Measurements from ENCODE around the gene MYO3B. TPM values are rescaled to one million over a fixed set of nuclear protein-coding genes. Genes with fewer than 3 reads are reported as not detected.
"Not testable (repeated sequence)": the region's sequence is repeated elsewhere in the genome, so short reads cannot be mapped to it uniquely, and the experiment has no call there.

Gene MYO3B
- total RNA-seq, 2 donors from 2014 or later = 0.31 TPM; not detected in 1

GRCh38 chr2:170206805-170207407, 29.0 kb downstream of the MYO3B start:
- ATAC-seq = no peak
- H3K4me1 Mint-ChIP-seq (ENCODE audit: low read depth in 2 of 2) = no peaks in the 10 kb centered on the region
- no peak overlapping the region for H3K27ac Mint-ChIP-seq
- peaks cover 8% of the 10 kb centered on the region for H3K36me3 Mint-ChIP-seq
- H3K27me3 Mint-ChIP-seq = peaks cover 4 to 24% of the 10 kb centered on the region in 2 donors
- no peak for DNase-seq (ENCODE audit: low spot score)
- H3K9me3 Mint-ChIP-seq = peaks cover 4% of the 10 kb centered on the region
- H3K4me3 Mint-ChIP-seq = no peak overlapping the region

- peaks cover 0 to under 1% of the 10 kb centered on the region in 2 donors for H3K4me1 Mint-ChIP-seq (ENCODE audit: low read depth in 2 of 2)
- H3K9me3 Mint-ChIP-seq = peaks cover 4% of the 10 kb centered on the region
- peaks cover 5 to 24% of the 10 kb centered on the region in 2 donors for H3K27me3 Mint-ChIP-seq
- no peak for ATAC-seq
- H3K27ac Mint-ChIP-seq = no peak overlapping the region
- H3K36me3 Mint-ChIP-seq = peaks cover 8% of the 10 kb centered on the region
- DNase-seq (ENCODE audit: low spot score) = no peak
- no peak overlapping the region for H3K4me3 Mint-ChIP-seq
Measured at GRCh38 chr2:170207901-170208300, 30.0 kb downstream of the MYO3B start.

- Mint-ChIP-seq H3K4me1 (ENCODE audit: low read depth in 2 of 2) (peaks cover 0 to 4% of the 10 kb centered on the region in 2 donors), H3K9me3 (peaks cover 4% of the 10 kb centered on the region), H3K27me3 (peaks cover 7 to 24% of the 10 kb centered on the region in 2 donors), H3K27ac (no peak overlapping the region), H3K4me3 (no peak overlapping the region), H3K36me3 (peaks cover 8% of the 10 kb centered on the region)
- ATAC-seq = no peak
- DNase-seq (ENCODE audit: low spot score) = no peak
Measured at GRCh38 chr2:170208967-170209366, 31.0 kb downstream of the MYO3B start.

GRCh38 chr2:170212625-170213280, 34.8 kb downstream of the MYO3B start:
- ATAC-seq (no peak), DNase-seq (ENCODE audit: low spot score) (no peak)
- no peak overlapping the region for H3K4me3 Mint-ChIP-seq
- H3K36me3 Mint-ChIP-seq = peaks cover 8% of the 10 kb centered on the region
- H3K9me3 Mint-ChIP-seq = peaks cover 4% of the 10 kb centered on the region
- peaks cover 0 to 4% of the 10 kb centered on the region in 2 donors for H3K4me1 Mint-ChIP-seq (ENCODE audit: low read depth in 2 of 2)
- peaks cover 3 to 8% of the 10 kb centered on the region in 2 donors for H3K27me3 Mint-ChIP-seq
- no peak overlapping the region for H3K27ac Mint-ChIP-seq

GRCh38 chr2:170213281-170213625, 35.3 kb downstream of the MYO3B start:
- H3K9me3 Mint-ChIP-seq; H3K4me3 Mint-ChIP-seq; H3K4me1 Mint-ChIP-seq (ENCODE audit: low read depth in 2 of 2); H3K36me3 Mint-ChIP-seq; H3K27ac Mint-ChIP-seq; DNase-seq (ENCODE audit: low spot score); ATAC-seq; H3K27me3 Mint-ChIP-seq: not testable (repeated sequence)

- Mint-ChIP-seq H3K4me1 (ENCODE audit: low read depth in 2 of 2) (peaks cover 0 to 4% of the 10 kb centered on the region in 2 donors), H3K36me3 (peaks cover 8% of the 10 kb centered on the region), H3K4me3 (no peak overlapping the region), H3K27ac (no peak overlapping the region), H3K9me3 (peaks cover 4% of the 10 kb centered on the region), H3K27me3 (peaks cover 3 to 8% of the 10 kb centered on the region in 2 donors)
- ATAC-seq (no peak), DNase-seq (ENCODE audit: low spot score) (no peak)
Measured at GRCh38 chr2:170213651-170214050, 35.7 kb downstream of the MYO3B start.

- peaks cover 8% of the 10 kb centered on the region for H3K36me3 Mint-ChIP-seq
- DNase-seq (ENCODE audit: low spot score) (no peak), ATAC-seq (no peak)
- H3K4me3 Mint-ChIP-seq = no peak overlapping the region
- H3K27ac Mint-ChIP-seq = no peak overlapping the region
- H3K9me3 Mint-ChIP-seq = peaks cover 4% of the 10 kb centered on the region
- H3K27me3 Mint-ChIP-seq = peaks cover 5 to 8% of the 10 kb centered on the region in 2 donors
- peaks cover 0 to 4% of the 10 kb centered on the region in 2 donors for H3K4me1 Mint-ChIP-seq (ENCODE audit: low read depth in 2 of 2)
Measured at GRCh38 chr2:170214309-170214948, 36.5 kb downstream of the MYO3B start.

- H3K9me3 Mint-ChIP-seq = peaks cover 4% of the 10 kb centered on the region
- peaks cover 0 to 4% of the 10 kb centered on the region in 2 donors for H3K4me1 Mint-ChIP-seq (ENCODE audit: low read depth in 2 of 2)
- peaks cover 5 to 8% of the 10 kb centered on the region in 2 donors for H3K27me3 Mint-ChIP-seq
- H3K36me3 Mint-ChIP-seq = peaks cover 8% of the 10 kb centered on the region
- DNase-seq (ENCODE audit: low spot score) (no peak), ATAC-seq (no peak)
- H3K27ac Mint-ChIP-seq = no peak overlapping the region
- H3K4me3 Mint-ChIP-seq = no peak overlapping the region
Measured at GRCh38 chr2:170215021-170215420, 37.1 kb downstream of the MYO3B start.

GRCh38 chr2:170216428-170216827, 38.5 kb downstream of the MYO3B start:
- H3K27me3 Mint-ChIP-seq = peaks cover 0 to 5% of the 10 kb centered on the region in 2 donors
- no peak for DNase-seq (ENCODE audit: low spot score)
- no peaks in the 10 kb centered on the region for H3K36me3 Mint-ChIP-seq
- no peaks in the 10 kb centered on the region for H3K9me3 Mint-ChIP-seq
- peaks cover 0 to 4% of the 10 kb centered on the region in 2 donors for H3K4me1 Mint-ChIP-seq (ENCODE audit: low read depth in 2 of 2)
- no peak for ATAC-seq
- H3K4me3 Mint-ChIP-seq = no peak overlapping the region
- H3K27ac Mint-ChIP-seq = no peak overlapping the region

- Mint-ChIP-seq H3K4me1 (ENCODE audit: low read depth in 2 of 2) (peaks cover 0 to 4% of the 10 kb centered on the region in 2 donors), H3K9me3 (no peaks in the 10 kb centered on the region), H3K27me3 (peaks cover 0 to 5% of the 10 kb centered on the region in 2 donors), H3K27ac (no peak overlapping the region), H3K36me3 (no peaks in the 10 kb centered on the region), H3K4me3 (no peak overlapping the region)
- ATAC-seq (no peak), DNase-seq (ENCODE audit: low spot score) (no peak)
Measured at GRCh38 chr2:170216981-170217380, 39.0 kb downstream of the MYO3B start.

- Mint-ChIP-seq H3K36me3 (no peaks in the 10 kb centered on the region), H3K4me3 (no peak overlapping the region), H3K27me3 (peaks cover 0 to 5% of the 10 kb centered on the region in 2 donors), H3K4me1 (ENCODE audit: low read depth in 2 of 2) (peaks cover 0 to 4% of the 10 kb centered on the region in 2 donors), H3K27ac (no peak overlapping the region), H3K9me3 (no peaks in the 10 kb centered on the region)
- no peak for ATAC-seq
- no peak for DNase-seq (ENCODE audit: low spot score)
Measured at GRCh38 chr2:170217778-170218251, 39.9 kb downstream of the MYO3B start.

- Mint-ChIP-seq H3K27me3 (peaks cover 0 to 2% of the 10 kb centered on the region in 2 donors), H3K4me1 (ENCODE audit: low read depth in 2 of 2) (no peaks in the 10 kb centered on the region), H3K4me3 (no peak overlapping the region), H3K9me3 (no peaks in the 10 kb centered on the region), H3K27ac (no peak overlapping the region), H3K36me3 (no peaks in the 10 kb centered on the region)
- ATAC-seq = no peak
- no peak for DNase-seq (ENCODE audit: low spot score)
Measured at GRCh38 chr2:170218456-170218855, 40.5 kb downstream of the MYO3B start.

- no peak overlapping the region for H3K27ac Mint-ChIP-seq
- DNase-seq (ENCODE audit: low spot score) (no peak), ATAC-seq (no peak)
- H3K27me3 Mint-ChIP-seq = peaks cover 0 to 2% of the 10 kb centered on the region in 2 donors
- no peaks in the 10 kb centered on the region for H3K4me1 Mint-ChIP-seq (ENCODE audit: low read depth in 2 of 2)
- no peak overlapping the region for H3K4me3 Mint-ChIP-seq
- H3K36me3 Mint-ChIP-seq = no peaks in the 10 kb centered on the region
- H3K9me3 Mint-ChIP-seq = no peaks in the 10 kb centered on the region
Measured at GRCh38 chr2:170218931-170219330, 41.0 kb downstream of the MYO3B start.

Measured in natural killer cell treated with Interleukin-12 subunit alpha and Interleukin-12 subunit beta and Interleukin-15 and Interleukin-18, amount 100 ng/mL, for 72 hours (primary cell).